Uterine smooth muscle cell (primary cell): Measurements from ENCODE around the gene OR52E2. TPM values are rescaled to one million over a fixed set of nuclear protein-coding genes. Genes with fewer than 3 reads are reported as not detected.

Experiments used
- total RNA-seq: library from RNA; depleted of rRNA; stranded (reverse); fragments of >200 nt; gene quantifications from 2 replicates; pipeline ENCODE4 v1.2.3, GENCODE V29; 2014

The OR52E2 gene
- total RNA-seq, result not detected in 2 replicates

DNA sequence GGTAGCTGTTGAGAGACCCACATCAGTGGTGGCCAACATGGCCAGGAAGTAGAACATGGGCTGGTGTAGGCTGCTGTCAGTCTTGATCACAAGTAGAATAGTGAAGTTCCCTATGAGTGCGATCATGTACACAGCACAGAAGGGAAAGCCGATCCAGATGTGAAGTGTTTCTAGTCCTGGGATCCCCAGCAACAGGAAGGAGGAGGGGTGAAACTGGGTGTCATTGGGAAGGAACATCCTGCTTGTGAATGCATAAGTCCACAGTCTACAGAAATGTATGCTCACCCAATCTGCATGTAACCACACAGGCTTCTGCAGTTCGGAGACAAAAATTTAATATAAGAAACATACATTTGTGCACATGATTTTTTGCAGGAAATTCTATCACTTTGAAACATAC, at the start of gene OR52E2:
TSS of gene OR52E2 (minus strand) at position 237 of the 400 bp plus-strand sequence. CDS start at position 237, 0 bp downstream.

DNA sequence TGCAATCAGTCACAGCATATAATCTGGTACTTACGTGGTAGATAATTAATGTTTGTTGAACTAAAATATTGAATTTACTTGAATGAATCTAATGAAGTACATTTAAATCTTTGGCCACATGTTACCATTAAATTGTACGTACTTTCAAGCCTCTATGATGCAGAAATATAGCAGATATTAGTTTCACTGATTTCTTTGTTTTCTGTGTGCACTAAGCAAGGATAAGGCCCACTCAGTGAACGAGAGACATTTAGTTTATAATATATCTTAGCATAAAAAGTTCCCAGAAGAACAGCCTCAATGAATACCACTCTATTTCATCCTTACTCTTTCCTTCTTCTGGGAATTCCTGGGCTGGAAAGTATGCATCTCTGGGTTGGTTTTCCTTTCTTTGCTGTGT, 9.8 kb upstream of the OR52E2 start, which contains the start of gene OR52E1:
TSS of gene OR52E1 (plus strand) at position 301 of the 400 bp plus-strand sequence.

DNA sequence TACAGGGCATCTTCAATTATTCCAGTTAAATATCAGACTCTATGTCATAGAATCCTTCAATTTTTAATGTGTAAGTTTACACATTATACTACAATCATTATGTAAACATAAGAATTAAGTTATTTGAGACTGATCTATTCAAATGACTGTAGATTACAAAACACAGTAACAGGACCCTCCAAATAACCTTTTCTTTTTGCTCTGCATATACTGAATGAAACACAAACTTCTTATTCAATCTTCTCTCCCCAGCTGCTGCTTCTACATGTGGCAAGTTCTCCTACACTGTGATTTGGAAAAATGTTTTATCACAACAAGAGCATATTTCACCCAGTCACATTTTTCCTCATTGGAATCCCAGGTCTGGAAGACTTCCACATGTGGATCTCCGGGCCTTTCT, 13.2 kb downstream of the OR52E2 start, which contains the start of gene OR52J3:
TSS of gene OR52J3 (plus strand) at position 301 of the 400 bp plus-strand sequence. CDS start at position 301, 0 bp downstream.

Other genes with a start within 250 kb of the OR52E2 start
- not detected in 2 replicates for gene OR51F2, start 238.3 kb downstream of the OR52E2 start, total RNA-seq
- gene OR51S1, start 210.4 kb downstream of the OR52E2 start, total RNA-seq, result not detected in 2 replicates
- gene OR51T1, start 177.7 kb downstream of the OR52E2 start, total RNA-seq, result not detected in 2 replicates
- not detected in 2 replicates for gene OR51A7, start 155.8 kb downstream of the OR52E2 start, total RNA-seq
- gene OR51G2, start 140.3 kb downstream of the OR52E2 start, total RNA-seq, result not detected in 2 replicates
- gene OR51G1, start 135.3 kb downstream of the OR52E2 start, total RNA-seq, result not detected in 2 replicates
- gene OR51A4, start 112.0 kb downstream of the OR52E2 start, total RNA-seq, result not detected in 2 replicates
- not detected in 2 replicates for gene OR51A2, start 103.9 kb downstream of the OR52E2 start, total RNA-seq
- 0.12 TPM in 1 of 2 replicates, not detected in the other for gene OR51L1, start 64.8 kb downstream of the OR52E2 start, total RNA-seq
- gene OR52J3, start 13.1 kb downstream of the OR52E2 start, total RNA-seq, result not detected in 2 replicates
- gene OR52E1, start 9.9 kb upstream of the OR52E2 start, total RNA-seq, result not detected in 2 replicates
- gene OR52A5, start 78.7 kb upstream of the OR52E2 start, total RNA-seq, result not detected in 2 replicates
- gene OR52A1, start 95.1 kb upstream of the OR52E2 start, total RNA-seq, result not detected in 2 replicates
- gene OR51V1, start 141.1 kb upstream of the OR52E2 start, total RNA-seq, result not detected in 2 replicates
- not detected in 2 replicates for gene HBB, start 167.4 kb upstream of the OR52E2 start, total RNA-seq
- 0.25 and 0.77 TPM in 2 replicates for gene HBD, start 174.9 kb upstream of the OR52E2 start, total RNA-seq
- not detected in 2 replicates for gene HBG1, start 190.2 kb upstream of the OR52E2 start, total RNA-seq
- gene HBG2, start 195.2 kb upstream of the OR52E2 start, total RNA-seq, result not detected in 2 replicates
- not detected in 2 replicates for gene HBE1, start 210.3 kb upstream of the OR52E2 start, total RNA-seq
- gene OR51B4, start 242.3 kb upstream of the OR52E2 start, total RNA-seq, result 0.11 TPM in 1 of 2 replicates, not detected in the other